GM19043 (cell line): ENCODE measurements around the gene VPS18.
A peak's percentile ranks its signal among the peaks of the same experiment; 100 is the strongest.

Experiments used
- ATAC-seq: cut with Tn5 transposase; IDR thresholded peaks from one replicate; pipeline ENCODE4 v1.9.1; 2021; ENCODE audit warnings: low read depth; ENCODE audit not compliant: unreplicated experiment

The VPS18 gene

GRCh38 chr15:40899536-40900207 lies 5.4 kb downstream of the VPS18 start:
- no peak for ATAC-seq

DNA sequence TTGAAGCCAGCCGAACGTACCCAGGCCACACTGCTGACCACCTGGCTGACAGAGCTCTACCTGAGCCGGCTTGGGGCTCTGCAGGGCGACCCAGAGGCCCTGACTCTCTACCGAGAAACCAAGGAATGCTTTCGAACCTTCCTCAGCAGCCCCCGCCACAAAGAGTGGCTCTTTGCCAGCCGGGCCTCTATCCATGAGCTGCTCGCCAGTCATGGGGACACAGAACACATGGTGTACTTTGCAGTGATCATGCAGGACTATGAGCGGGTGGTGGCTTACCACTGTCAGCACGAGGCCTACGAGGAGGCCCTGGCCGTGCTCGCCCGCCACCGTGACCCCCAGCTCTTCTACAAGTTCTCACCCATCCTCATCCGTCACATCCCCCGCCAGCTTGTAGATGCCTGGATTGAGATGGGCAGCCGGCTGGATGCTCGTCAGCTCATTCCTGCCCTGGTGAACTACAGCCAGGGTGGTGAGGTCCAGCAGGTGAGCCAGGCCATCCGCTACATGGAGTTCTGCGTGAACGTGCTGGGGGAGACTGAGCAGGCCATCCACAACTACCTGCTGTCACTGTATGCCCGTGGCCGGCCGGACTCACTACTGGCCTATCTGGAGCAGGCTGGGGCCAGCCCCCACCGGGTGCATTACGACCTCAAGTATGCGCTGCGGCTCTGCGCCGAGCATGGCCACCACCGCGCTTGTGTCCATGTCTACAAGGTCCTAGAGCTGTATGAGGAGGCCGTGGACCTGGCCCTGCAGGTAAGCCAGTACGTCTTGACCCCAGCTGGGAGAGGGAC lies 6.2 kb downstream of the VPS18 start:
- ATAC-seq, result no peak

DNA sequence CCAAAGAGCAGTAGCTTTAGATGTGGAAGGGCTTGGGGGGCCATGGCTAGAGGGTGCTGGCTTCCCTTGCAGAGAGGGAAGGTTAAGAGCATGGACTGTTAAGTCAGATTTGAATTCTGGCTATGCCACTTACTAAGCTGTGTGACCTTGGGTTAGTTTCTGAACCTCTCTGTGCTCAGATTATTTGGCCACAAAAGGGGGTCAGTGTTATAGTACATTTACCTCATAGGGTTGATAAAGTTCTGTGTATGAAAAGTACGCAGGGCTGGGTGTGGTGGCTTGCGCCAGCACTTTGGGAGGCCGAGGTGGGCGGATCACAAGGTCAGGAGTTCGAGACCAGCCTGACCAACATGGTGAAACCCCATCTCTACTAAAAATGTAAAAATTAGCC lies 6.8 kb downstream of the VPS18 start:
- no peak for ATAC-seq

- no peak for ATAC-seq
Observed at GRCh38 chr15:40902605-40903561, 8.6 kb downstream of the VPS18 start.

GRCh38 chr15:40904552-40905201 lies 10.4 kb downstream of the VPS18 start:
- no peak for ATAC-seq

GRCh38 chr15:40906091-40906990 lies 12.1 kb downstream of the VPS18 start:
- ATAC-seq, result peak; percentile 60

- ATAC-seq, result no peak
Observed at GRCh38 chr15:40906991-40907802, 12.9 kb downstream of the VPS18 start.

GRCh38 chr15:40908095-40908494 lies 13.8 kb downstream of the VPS18 start:
- no peak for ATAC-seq

- no peak for ATAC-seq
Observed at GRCh38 chr15:40909662-40910630, 15.7 kb downstream of the VPS18 start.

GRCh38 chr15:40911141-40911540 lies 16.9 kb downstream of the VPS18 start:
- no peak for ATAC-seq

GRCh38 chr15:40911693-40912092 lies 17.4 kb downstream of the VPS18 start:
- no peak for ATAC-seq

DNA sequence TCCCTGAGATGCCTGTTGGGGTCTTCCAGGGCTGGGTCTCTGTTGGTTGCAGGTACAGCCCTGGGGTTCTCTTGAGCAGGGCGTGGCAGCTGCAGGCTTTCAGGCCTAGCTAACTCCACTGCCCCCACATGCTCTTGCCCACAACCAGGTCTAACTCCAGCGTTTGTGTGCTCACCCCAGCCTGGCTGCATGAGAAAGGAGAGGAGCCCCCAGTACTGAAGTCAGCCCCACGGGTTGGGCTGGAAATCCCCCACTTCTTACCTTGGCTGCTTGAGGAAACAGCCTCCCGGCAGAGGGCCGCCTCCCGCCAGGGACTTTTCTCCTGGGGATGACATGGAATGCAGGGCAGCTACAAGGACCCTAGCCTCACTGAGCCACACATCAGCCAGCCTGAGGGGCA lies 18.2 kb downstream of the VPS18 start:
- no peak for ATAC-seq

GRCh38 chr15:40914013-40914412 lies 19.8 kb downstream of the VPS18 start:
- no peak for ATAC-seq

DNA sequence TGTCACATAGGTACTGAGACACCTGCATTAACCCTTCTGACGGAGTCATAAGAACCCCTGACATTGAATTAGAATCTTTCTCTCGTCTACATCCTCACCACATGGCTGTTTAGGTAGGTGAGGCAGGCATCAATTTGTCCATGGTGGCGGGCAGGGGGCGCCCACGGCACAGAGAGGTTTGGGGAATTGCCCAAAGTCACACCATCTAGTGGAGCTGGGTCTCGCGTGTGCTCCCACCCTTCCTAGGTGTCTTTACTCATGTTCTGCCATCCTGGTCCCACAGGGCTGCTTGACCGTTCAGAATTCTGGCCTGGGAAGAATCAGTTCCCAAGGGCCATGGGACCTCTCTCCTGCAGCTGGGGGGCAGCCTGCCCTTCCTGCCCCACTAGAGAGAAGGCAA lies 20.2 kb downstream of the VPS18 start:
- no peak for ATAC-seq

DNA sequence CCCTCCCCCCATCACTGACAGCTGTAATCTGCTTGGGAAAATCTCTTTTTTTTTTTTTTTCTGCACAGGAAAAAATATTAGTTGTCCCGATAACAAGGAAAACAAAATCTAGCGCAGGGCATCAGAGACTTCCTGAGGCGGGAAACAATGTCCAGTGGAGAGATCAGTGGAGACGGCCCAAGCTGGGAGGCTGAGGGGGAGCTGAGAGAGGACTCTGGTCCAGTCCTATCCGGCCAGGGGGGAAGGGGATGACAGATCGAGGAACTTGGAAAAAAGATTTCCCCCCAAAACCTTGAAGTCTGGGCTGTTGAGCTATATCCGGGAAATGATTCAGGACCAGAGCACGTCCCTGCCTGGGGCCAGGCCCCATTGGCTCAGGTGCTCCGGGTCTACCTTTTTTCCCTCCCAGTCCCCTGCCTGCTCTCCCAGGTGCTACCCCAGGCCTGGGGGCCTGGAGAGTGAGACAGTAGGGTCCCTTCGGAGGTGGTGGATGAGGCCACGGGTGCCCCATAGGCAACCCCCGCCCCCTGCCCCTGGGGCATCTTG lies 20.9 kb downstream of the VPS18 start:
- ATAC-seq, result no peak

GRCh38 chr15:40915679-40916078 lies 21.4 kb downstream of the VPS18 start:
- no peak for ATAC-seq

- ATAC-seq, result no peak
Observed at GRCh38 chr15:40917585-40917984, 23.3 kb downstream of the VPS18 start.
